OCI-LY1 (cell line): ENCODE measurements around the gene RIN1.

ENCODE experiments used
- H2AFZ ChIP-seq: fragments of 200-600 bp; sonication (generic), shearing (Covaris generic); 2 replicates; pipeline ENCODE4 v1.6.0; 2014; ENCODE audit warnings: antibody characterized with exemption, mild to moderate bottlenecking, low read length
- H3F3A ChIP-seq: fragments of 200-600 bp; sonication (generic), shearing (Covaris generic); 2 replicates; pipeline ENCODE4 v1.6.0; 2014; ENCODE audit warnings: mild to moderate bottlenecking, antibody characterized with exemption, low read length, moderate library complexity; ENCODE audit not compliant: insufficient read depth
- H3K27ac ChIP-seq: fragments of 200-600 bp; sonication (generic); 2 replicates; pipeline ENCODE4 v1.5.1; 2014; ENCODE audit warnings: low read length, mixed run types, mild to moderate bottlenecking, low read depth; ENCODE audit not compliant: poor library complexity, severe bottlenecking
- H3K27me3 ChIP-seq: fragments of 200-600 bp; sonication (generic); 2 replicates; pipeline ENCODE4 v1.6.0; 2014; ENCODE audit warnings: antibody characterized with exemption, mild to moderate bottlenecking, low read length, moderate library complexity; ENCODE audit not compliant: insufficient read depth
- H3K36me3 ChIP-seq: fragments of 200-600 bp; sonication (generic); 2 replicates; pipeline ENCODE4 v1.6.1; 2014; ENCODE audit warnings: mild to moderate bottlenecking, antibody characterized with exemption, low read length, moderate library complexity, mixed read lengths; ENCODE audit not compliant: insufficient read depth
- H3K4me1 ChIP-seq: fragments of 200-600 bp; sonication (generic); 2 replicates; pipeline ENCODE4 v1.5.1; 2014; ENCODE audit warnings: mild to moderate bottlenecking, low read length, moderate library complexity; ENCODE audit not compliant: insufficient read depth, severe bottlenecking
- H3K4me2 ChIP-seq: fragments of 200-600 bp; sonication (generic), shearing (Covaris generic); 2 replicates; pipeline ENCODE4 v1.6.1; 2014; ENCODE audit warnings: low read length
- H3K4me3 ChIP-seq: fragments of 200-600 bp; sonication (generic); 2 replicates; pipeline ENCODE4 v1.5.1; 2014; ENCODE audit warnings: low read length, low read depth, mild to moderate bottlenecking, mixed read lengths; ENCODE audit not compliant: poor library complexity, severe bottlenecking
- H3K79me2 ChIP-seq: fragments of 200-600 bp; shearing (Covaris generic); 2 replicates; pipeline ENCODE4 v1.6.1; 2016; ENCODE audit warnings: mixed run types, low read length, mixed read lengths; ENCODE audit not compliant: insufficient read depth
- H3K9ac ChIP-seq: fragments of 200-600 bp; sonication (generic), shearing (Covaris generic); 2 replicates; pipeline ENCODE4 v1.6.1; 2014; ENCODE audit warnings: mild to moderate bottlenecking, low read length, mixed read lengths
- H3K9me2 ChIP-seq: fragments of 200-600 bp; sonication (generic), shearing (Covaris generic); 2 replicates; pipeline ENCODE4 v1.6.1; 2014; ENCODE audit warnings: low read depth, mild to moderate bottlenecking, low read length, mixed read lengths
- H3K9me3 ChIP-seq: fragments of 200-600 bp; shearing (Covaris generic); 2 replicates; pipeline ENCODE4 v1.6.1; 2014; ENCODE audit warnings: low read length, mixed read lengths
- H4K20me1 ChIP-seq: fragments of 200-600 bp; sonication (generic), shearing (Covaris generic); 2 replicates; pipeline ENCODE4 v1.6.0; 2016; ENCODE audit warnings: mild to moderate bottlenecking, low read length; ENCODE audit not compliant: insufficient read depth
- EZH2 ChIP-seq: fragments of 200-600 bp; sonication (generic), shearing (Covaris generic); IDR thresholded peaks from 2 replicates; pipeline ENCODE4 v1.8.0; 2017; ENCODE audit warnings: borderline replicate concordance, mixed run types, mild to moderate bottlenecking, antibody characterized with exemption, low read length, moderate library complexity, mixed read lengths
- TF ChIP-seq, protein P1 (sequence below): fragments of 200-600 bp; sonication (generic), shearing (Covaris generic); IDR thresholded peaks from 2 replicates; pipeline ENCODE4 v1.5.1; 2017; ENCODE audit warnings: mild to moderate bottlenecking, antibody characterized with exemption, low read length, moderate library complexity, mixed read lengths

RIN1 gene

GRCh38 chr11:66314186-66314501, 22.1 kb downstream of the RIN1 start:
- TF ChIP-seq EZH2, result no peak
- TF ChIP-seq, protein P1, sequence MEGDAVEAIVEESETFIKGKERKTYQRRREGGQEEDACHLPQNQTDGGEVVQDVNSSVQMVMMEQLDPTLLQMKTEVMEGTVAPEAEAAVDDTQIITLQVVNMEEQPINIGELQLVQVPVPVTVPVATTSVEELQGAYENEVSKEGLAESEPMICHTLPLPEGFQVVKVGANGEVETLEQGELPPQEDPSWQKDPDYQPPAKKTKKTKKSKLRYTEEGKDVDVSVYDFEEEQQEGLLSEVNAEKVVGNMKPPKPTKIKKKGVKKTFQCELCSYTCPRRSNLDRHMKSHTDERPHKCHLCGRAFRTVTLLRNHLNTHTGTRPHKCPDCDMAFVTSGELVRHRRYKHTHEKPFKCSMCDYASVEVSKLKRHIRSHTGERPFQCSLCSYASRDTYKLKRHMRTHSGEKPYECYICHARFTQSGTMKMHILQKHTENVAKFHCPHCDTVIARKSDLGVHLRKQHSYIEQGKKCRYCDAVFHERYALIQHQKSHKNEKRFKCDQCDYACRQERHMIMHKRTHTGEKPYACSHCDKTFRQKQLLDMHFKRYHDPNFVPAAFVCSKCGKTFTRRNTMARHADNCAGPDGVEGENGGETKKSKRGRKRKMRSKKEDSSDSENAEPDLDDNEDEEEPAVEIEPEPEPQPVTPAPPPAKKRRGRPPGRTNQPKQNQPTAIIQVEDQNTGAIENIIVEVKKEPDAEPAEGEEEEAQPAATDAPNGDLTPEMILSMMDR, result no peak
- Histone ChIP-seq H3K9me2 (no peaks in the 10 kb centered on the region), H2AFZ (no peak overlapping the region), H3K4me1 (peaks cover 40% of the 10 kb centered on the region), H4K20me1 (no peaks in the 10 kb centered on the region), H3K9ac (no peak overlapping the region), H3K27me3 (no peaks in the 10 kb centered on the region), H3K27ac (no peak overlapping the region), H3F3A (no peaks in the 10 kb centered on the region), H3K4me3 (no peak overlapping the region), H3K4me2 (no peak overlapping the region), H3K9me3 (no peaks in the 10 kb centered on the region), H3K36me3 (no peaks in the 10 kb centered on the region), H3K79me2 (no peaks in the 10 kb centered on the region)

GRCh38 chr11:66313321-66314185, 22.7 kb downstream of the RIN1 start:
- Histone ChIP-seq H3F3A (no peaks in the 10 kb centered on the region), H3K27ac (no peak overlapping the region), H3K9me2 (no peaks in the 10 kb centered on the region), H3K9me3 (no peaks in the 10 kb centered on the region), H3K9ac (peak overlapping the region; percentile 44; the same call in 1 of the 2 replicates), H3K36me3 (no peaks in the 10 kb centered on the region), H3K4me2 (peak overlapping the region; percentile 73), H2AFZ (no peak overlapping the region), H3K27me3 (no peaks in the 10 kb centered on the region), H4K20me1 (no peaks in the 10 kb centered on the region), H3K4me3 (peak overlapping the region; percentile 52), H3K79me2 (no peaks in the 10 kb centered on the region), H3K4me1 (peaks cover 35% of the 10 kb centered on the region)
- no peak for TF ChIP-seq EZH2
- TF ChIP-seq, protein P1, result no peak

DNA sequence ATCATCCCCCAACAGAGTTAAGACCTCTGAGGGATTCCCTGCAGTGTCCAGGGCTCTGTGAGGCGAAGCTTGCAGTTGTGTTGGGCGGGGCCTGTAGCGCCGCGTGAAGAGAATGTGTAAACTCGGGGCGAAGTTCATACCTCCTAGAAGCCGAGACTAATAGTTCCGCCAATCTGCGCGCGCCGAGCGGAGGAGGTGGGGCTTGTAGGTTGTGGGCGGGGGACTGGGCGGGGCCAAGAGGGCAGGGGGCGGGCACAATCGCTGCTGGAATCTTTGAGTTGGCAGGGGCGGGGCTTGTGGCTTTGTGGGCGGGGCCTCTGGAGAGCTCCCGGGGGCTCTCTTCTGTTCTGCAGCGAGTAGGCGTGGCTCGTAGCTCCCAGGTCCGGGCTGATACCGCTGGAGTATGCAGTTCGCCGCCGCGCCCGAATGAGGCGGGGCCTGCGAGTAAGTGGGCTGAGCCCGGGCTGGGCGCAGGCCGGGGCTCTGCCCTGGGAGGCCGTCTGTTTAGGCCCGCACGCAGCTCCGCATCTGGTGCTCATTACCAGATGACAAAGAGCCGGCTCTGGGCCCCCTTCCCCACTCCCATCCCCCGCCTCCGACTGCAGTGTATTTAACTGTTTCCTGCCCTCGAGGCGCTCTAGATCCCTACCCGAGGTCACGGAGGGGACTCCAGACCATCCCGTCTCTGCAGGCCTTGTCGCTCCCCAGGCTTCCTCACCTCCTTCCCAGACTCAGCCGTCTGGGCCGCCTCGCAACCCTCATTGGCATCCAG, 23.5 kb downstream of the RIN1 start:
- Histone ChIP-seq H3K4me2 (peak overlapping the region; percentile 97), H3K4me1 (peaks cover 27% of the 10 kb centered on the region), H3K27ac (peak overlapping the region; percentile 71), H3K9me3 (no peaks in the 10 kb centered on the region), H3K9me2 (no peaks in the 10 kb centered on the region), H3K79me2 (no peaks in the 10 kb centered on the region), H3K9ac (peak overlapping the region; percentile 53; the same call in 1 of the 2 replicates), H2AFZ (no peak overlapping the region), H4K20me1 (no peaks in the 10 kb centered on the region), H3K27me3 (no peaks in the 10 kb centered on the region), H3F3A (no peaks in the 10 kb centered on the region), H3K36me3 (no peaks in the 10 kb centered on the region), H3K4me3 (peak overlapping the region; percentile 70)
- TF ChIP-seq, protein P1, result no peak
- TF ChIP-seq EZH2, result no peak
